Activated T-helper 2 cell treated with anti-CD3 and anti-CD28 coated beads, Interferon-gamma antibody, Interleukin-2, Interleukin-4, amounts not matched to agents 10 μg/mL and 5 μg/mL and 100 μg/mL, durations not matched to agents 14 hours and 24 hours and 36 hours (primary cell): ENCODE results near the gene VPS39. TPM values are rescaled to one million over a fixed set of nuclear protein-coding genes. Genes with fewer than 3 reads are reported as not detected.

Experiments used
- DNase-seq: peaks from one replicate; pipeline ENCODE4 v3.0.0; 2021; ENCODE audit warnings: low spot score
- H3K27ac Mint-ChIP-seq: one replicate; pipeline ENCODE4 v1.8.0; 2021; ENCODE audit warnings: mixed read lengths
- H3K27me3 Mint-ChIP-seq: one replicate; pipeline ENCODE4 v1.8.0; 2021; ENCODE audit warnings: low read depth, mixed read lengths
- H3K36me3 Mint-ChIP-seq: one replicate; pipeline ENCODE4 v1.8.0; 2021; ENCODE audit warnings: low read depth, mixed read lengths
- H3K4me1 Mint-ChIP-seq: one replicate; pipeline ENCODE4 v1.8.0; 2021; ENCODE audit warnings: low read depth, mixed read lengths
- H3K4me3 Mint-ChIP-seq: one replicate; pipeline ENCODE4 v1.8.0; 2021; ENCODE audit warnings: low read depth, mild to moderate bottlenecking, moderate library complexity, mixed read lengths
- H3K9me3 Mint-ChIP-seq: one replicate; pipeline ENCODE4 v1.8.0; 2021; ENCODE audit warnings: mixed read lengths
- intact Hi-C: fragments of 100-400 bp; cut with micrococcal nuclease; formaldehyde crosslinking; loops from one replicate; pipeline ENCODE4 v1.15.1; 2023
- total RNA-seq: library from RNA; stranded (reverse); gene quantifications from 2 replicates; pipeline ENCODE4 v1.2.3, GENCODE V29; 2022

The VPS39 gene
- total RNA-seq, 1 donor from 2014 or later, result 67.7 TPM

GRCh38 chr15:42153874-42154211 is 54.3 kb downstream of the VPS39 start:
- Mint-ChIP-seq H3K36me3 (no peaks in the 10 kb centered on the region), H3K4me3 (no peak overlapping the region), H3K27me3 (no peaks in the 10 kb centered on the region), H3K4me1 (no peaks in the 10 kb centered on the region), H3K27ac (no peak overlapping the region), H3K9me3 (no peaks in the 10 kb centered on the region)
- DNase-seq, result no peak
- intact Hi-C loops, result no loop called here

- H3K27me3 Mint-ChIP-seq, result no peaks in the 10 kb centered on the region
- intact Hi-C loops, result no loop called here
- H3K9me3 Mint-ChIP-seq, result no peaks in the 10 kb centered on the region
- H3K27ac Mint-ChIP-seq, result no peak overlapping the region
- DNase-seq, result no peak
- no peak overlapping the region for H3K4me3 Mint-ChIP-seq
- no peaks in the 10 kb centered on the region for H3K36me3 Mint-ChIP-seq
- H3K4me1 Mint-ChIP-seq, result no peaks in the 10 kb centered on the region
These were observed 55.0 kb downstream of the VPS39 start for GRCh38 chr15:42152921-42153698.

GRCh38 chr15:42152196-42152920 is 55.7 kb downstream of the VPS39 start:
- no peaks in the 10 kb centered on the region for H3K9me3 Mint-ChIP-seq
- H3K36me3 Mint-ChIP-seq, result no peaks in the 10 kb centered on the region
- H3K27ac Mint-ChIP-seq, result no peak overlapping the region
- H3K4me3 Mint-ChIP-seq, result no peak overlapping the region
- H3K4me1 Mint-ChIP-seq, result no peaks in the 10 kb centered on the region
- no peaks in the 10 kb centered on the region for H3K27me3 Mint-ChIP-seq
- DNase-seq, result no peak
- intact Hi-C loops, result no loop called here

- Mint-ChIP-seq H3K9me3 (no peaks in the 10 kb centered on the region), H3K27me3 (no peaks in the 10 kb centered on the region), H3K4me1 (no peaks in the 10 kb centered on the region), H3K4me3 (no peak overlapping the region), H3K36me3 (no peaks in the 10 kb centered on the region), H3K27ac (no peak overlapping the region)
- no peak for DNase-seq
- intact Hi-C loops, result no loop called here
These were observed 56.4 kb downstream of the VPS39 start for GRCh38 chr15:42151736-42152135.

- Mint-ChIP-seq H3K4me1 (no peaks in the 10 kb centered on the region), H3K4me3 (no peak overlapping the region), H3K27me3 (no peaks in the 10 kb centered on the region), H3K9me3 (no peaks in the 10 kb centered on the region), H3K27ac (no peak overlapping the region), H3K36me3 (no peaks in the 10 kb centered on the region)
- DNase-seq, result no peak
- intact Hi-C loops, result no loop called here
These were observed 57.0 kb downstream of the VPS39 start for GRCh38 chr15:42151141-42151561.

- H3K36me3 Mint-ChIP-seq, result no peaks in the 10 kb centered on the region
- H3K27me3 Mint-ChIP-seq, result no peaks in the 10 kb centered on the region
- no peak for DNase-seq
- H3K4me3 Mint-ChIP-seq, result no peak overlapping the region
- intact Hi-C loops, result no loop called here
- no peaks in the 10 kb centered on the region for H3K9me3 Mint-ChIP-seq
- H3K4me1 Mint-ChIP-seq, result no peaks in the 10 kb centered on the region
- no peak overlapping the region for H3K27ac Mint-ChIP-seq
These were observed 57.7 kb downstream of the VPS39 start for GRCh38 chr15:42150219-42150970.

- no peak overlapping the region for H3K4me3 Mint-ChIP-seq
- no peaks in the 10 kb centered on the region for H3K27me3 Mint-ChIP-seq
- H3K27ac Mint-ChIP-seq, result no peak overlapping the region
- H3K4me1 Mint-ChIP-seq, result no peaks in the 10 kb centered on the region
- intact Hi-C loops, result no loop called here
- no peaks in the 10 kb centered on the region for H3K36me3 Mint-ChIP-seq
- DNase-seq, result no peak
- no peaks in the 10 kb centered on the region for H3K9me3 Mint-ChIP-seq
These were observed 58.4 kb downstream of the VPS39 start for GRCh38 chr15:42149493-42150218.

GRCh38 chr15:42148808-42149492 is 59.2 kb downstream of the VPS39 start:
- intact Hi-C loops, result no loop called here
- H3K27ac Mint-ChIP-seq, result no peak overlapping the region
- no peaks in the 10 kb centered on the region for H3K4me1 Mint-ChIP-seq
- no peak overlapping the region for H3K4me3 Mint-ChIP-seq
- no peak for DNase-seq
- H3K9me3 Mint-ChIP-seq, result no peaks in the 10 kb centered on the region
- H3K36me3 Mint-ChIP-seq, result no peaks in the 10 kb centered on the region
- H3K27me3 Mint-ChIP-seq, result no peaks in the 10 kb centered on the region

GRCh38 chr15:42147431-42147735 is 60.7 kb downstream of the VPS39 start:
- H3K36me3 Mint-ChIP-seq, result no peaks in the 10 kb centered on the region
- no peak for DNase-seq
- H3K4me1 Mint-ChIP-seq, result no peaks in the 10 kb centered on the region
- no peak overlapping the region for H3K27ac Mint-ChIP-seq
- H3K27me3 Mint-ChIP-seq, result no peaks in the 10 kb centered on the region
- intact Hi-C loops, result no loop called here
- no peaks in the 10 kb centered on the region for H3K9me3 Mint-ChIP-seq
- no peak overlapping the region for H3K4me3 Mint-ChIP-seq

GRCh38 chr15:42146551-42147430 is 61.3 kb downstream of the VPS39 start:
- no peak for DNase-seq
- H3K27ac Mint-ChIP-seq, result no peak overlapping the region
- intact Hi-C loops, result no loop called here
- no peaks in the 10 kb centered on the region for H3K4me1 Mint-ChIP-seq
- no peaks in the 10 kb centered on the region for H3K27me3 Mint-ChIP-seq
- no peaks in the 10 kb centered on the region for H3K9me3 Mint-ChIP-seq
- no peak overlapping the region for H3K4me3 Mint-ChIP-seq
- no peaks in the 10 kb centered on the region for H3K36me3 Mint-ChIP-seq

- DNase-seq, result no peak
- Mint-ChIP-seq H3K9me3 (no peaks in the 10 kb centered on the region), H3K36me3 (no peaks in the 10 kb centered on the region), H3K27ac (no peak overlapping the region), H3K4me1 (no peaks in the 10 kb centered on the region), H3K27me3 (no peaks in the 10 kb centered on the region), H3K4me3 (no peak overlapping the region)
- intact Hi-C loops, result no loop called here
These were observed 62.3 kb downstream of the VPS39 start for GRCh38 chr15:42145546-42146455.
